Natural killer cell treated with Interleukin-12 subunit alpha and Interleukin-12 subunit beta and Interleukin-15 and Interleukin-18, amount 100 ng/mL, for 72 hours (primary cell): ENCODE data around the gene GTF2B. TPM values are rescaled to one million over a fixed set of nuclear protein-coding genes. Genes with fewer than 3 reads are reported as not detected.
"Not testable (repeated sequence)": the region's sequence is repeated elsewhere in the genome, so short reads cannot be mapped to it uniquely, and the experiment has no call there.

ENCODE experiments used
- ATAC-seq, 2 donors: fragments of 150-1000 bp; cut with Tn5 transposase in 1 of 2; sonication (Bioruptor Pico), chemical (Tn5 transposase) in 1 of 2; 2 replicates each; pipeline ENCODE4 v1.10.0; 2021
- DNase-seq: peaks from one replicate; pipeline ENCODE4 v3.0.0; 2022; ENCODE audit warnings: low spot score
- H3K27ac Mint-ChIP-seq, 2 donors: 1 replicate in 1 of 2; 2 replicates in 1 of 2; pipeline ENCODE4 v1.8.0; 2022; ENCODE audit warnings: mixed read lengths in 2 of 2, mild to moderate bottlenecking in 1 of 2, moderate library complexity in 1 of 2
- H3K27me3 Mint-ChIP-seq, 2 donors: 1 replicate in 1 of 2; 2 replicates in 1 of 2; pipeline ENCODE4 v1.8.0; 2022; ENCODE audit warnings: mixed read lengths in 2 of 2
- H3K36me3 Mint-ChIP-seq: one replicate; pipeline ENCODE4 v1.8.0; 2022; ENCODE audit warnings: mixed read lengths
- H3K4me1 Mint-ChIP-seq, 2 donors: 1 replicate in 1 of 2; 2 replicates in 1 of 2; pipeline ENCODE4 v1.8.0; 2022; ENCODE audit warnings: low read depth in 2 of 2, mixed read lengths in 2 of 2, mild to moderate bottlenecking in 1 of 2
- H3K4me3 Mint-ChIP-seq: one replicate; pipeline ENCODE4 v1.8.0; 2022; ENCODE audit warnings: mixed read lengths
- H3K9me3 Mint-ChIP-seq: 2 replicates; pipeline ENCODE4 v1.8.0; 2022; ENCODE audit warnings: mixed read lengths
- total RNA-seq, 2 donors: library from RNA; stranded (reverse); gene quantifications; one replicate each; pipeline ENCODE4 v1.2.3, GENCODE V29; 2022

Gene GTF2B
- total RNA-seq, 2 donors from 2014 or later = 31.2 to 43.1 TPM

- Mint-ChIP-seq H3K4me3 (no peak overlapping the region), H3K36me3 (peaks cover 6% of the 10 kb centered on the region), H3K4me1 (peaks cover 0 to 2% of the 10 kb centered on the region in 2 donors), H3K27ac (no peak overlapping the region), H3K27me3 (no peaks in the 10 kb centered on the region), H3K9me3 (peaks cover 5% of the 10 kb centered on the region)
- no peak for DNase-seq
- ATAC-seq = no peak
These were observed 19.0 kb upstream of the GTF2B start for GRCh38 chr1:88910401-88910800.

- Mint-ChIP-seq H3K9me3 (no peaks in the 10 kb centered on the region), H3K27me3 (peaks cover 0 to 6% of the 10 kb centered on the region in 2 donors), H3K36me3 (no peaks in the 10 kb centered on the region), H3K27ac (no peak overlapping the region), H3K4me1 (no peaks in the 10 kb centered on the region), H3K4me3 (no peak overlapping the region)
- ATAC-seq = no peak
- DNase-seq = no peak
These were observed 9.5 kb upstream of the GTF2B start for GRCh38 chr1:88900883-88901282.

- no peaks in the 10 kb centered on the region for H3K36me3 Mint-ChIP-seq
- ATAC-seq (no peak), DNase-seq (no peak)
- H3K4me1 Mint-ChIP-seq = peaks cover 3 to 5% of the 10 kb centered on the region in 2 donors
- peaks cover 0 to 6% of the 10 kb centered on the region in 2 donors for H3K27me3 Mint-ChIP-seq
- H3K9me3 Mint-ChIP-seq = no peaks in the 10 kb centered on the region
- no peak overlapping the region for H3K4me3 Mint-ChIP-seq
- H3K27ac Mint-ChIP-seq = no peak overlapping the region
These were observed 5.8 kb upstream of the GTF2B start for GRCh38 chr1:88897070-88897730.

GRCh38 chr1:88892357-88892877, 1.1 kb upstream of the GTF2B start:
- Mint-ChIP-seq H3K4me3 (peak overlapping the region; percentile 95), H3K27ac (peak overlapping the region; percentile 94 to 98), H3K36me3 (peaks cover 15% of the 10 kb centered on the region), H3K27me3 (no peaks in the 10 kb centered on the region), H3K4me1 (peaks cover 37 to 44% of the 10 kb centered on the region in 2 donors), H3K9me3 (no peaks in the 10 kb centered on the region)
- no peak for DNase-seq
- ATAC-seq = peak in 1 of 2 donors; percentile 16

- Mint-ChIP-seq H3K27me3 (no peaks in the 10 kb centered on the region), H3K36me3 (peaks cover 15% of the 10 kb centered on the region), H3K4me3 (peak overlapping the region; percentile 95), H3K27ac (peak overlapping the region; percentile 94 to 98), H3K4me1 (peaks cover 37 to 44% of the 10 kb centered on the region in 2 donors), H3K9me3 (no peaks in the 10 kb centered on the region)
- ATAC-seq (no peak), DNase-seq (no peak)
These were observed 579 bp upstream of the GTF2B start for GRCh38 chr1:88891951-88892340.

GRCh38 chr1:88890791-88891317, 513 bp downstream of the GTF2B start:
- DNase-seq = no peak
- Mint-ChIP-seq H3K27ac (peak overlapping the region; percentile 94 to 98), H3K4me1 (peaks cover 37 to 44% of the 10 kb centered on the region in 2 donors), H3K9me3 (no peaks in the 10 kb centered on the region), H3K27me3 (no peaks in the 10 kb centered on the region), H3K36me3 (peaks cover 15% of the 10 kb centered on the region), H3K4me3 (peak overlapping the region; percentile 95)
- peak; percentile 4 to 28 for ATAC-seq

- Mint-ChIP-seq H3K4me3 (peak overlapping the region; percentile 95), H3K27ac (peak overlapping the region; percentile 94 to 98), H3K27me3 (no peaks in the 10 kb centered on the region), H3K9me3 (no peaks in the 10 kb centered on the region), H3K36me3 (peaks cover 15% of the 10 kb centered on the region), H3K4me1 (peaks cover 37 to 44% of the 10 kb centered on the region in 2 donors)
- DNase-seq = no peak
- no peak for ATAC-seq
These were observed 1.2 kb downstream of the GTF2B start for GRCh38 chr1:88890131-88890530.

GRCh38 chr1:88888750-88889149, 2.6 kb downstream of the GTF2B start:
- H3K4me3 Mint-ChIP-seq = peak overlapping the region; percentile 95
- peak in 1 of 2 donors; percentile 37 for ATAC-seq
- no peaks in the 10 kb centered on the region for H3K27me3 Mint-ChIP-seq
- H3K4me1 Mint-ChIP-seq = peaks cover 37 to 45% of the 10 kb centered on the region in 2 donors
- H3K9me3 Mint-ChIP-seq = no peaks in the 10 kb centered on the region
- H3K27ac Mint-ChIP-seq = peak overlapping the region; percentile 28 to 66
- H3K36me3 Mint-ChIP-seq = peaks cover 15% of the 10 kb centered on the region
- no peak for DNase-seq

- Mint-ChIP-seq H3K4me3 (no peak overlapping the region), H3K9me3 (no peaks in the 10 kb centered on the region), H3K27me3 (no peaks in the 10 kb centered on the region), H3K36me3 (peaks cover 14% of the 10 kb centered on the region), H3K4me1 (peaks cover 27 to 53% of the 10 kb centered on the region in 2 donors), H3K27ac (no peak overlapping the region)
- no peak for ATAC-seq
- no peak for DNase-seq
These were observed 5.4 kb downstream of the GTF2B start for GRCh38 chr1:88885933-88886332.

GRCh38 chr1:88883156-88883555, 8.2 kb downstream of the GTF2B start:
- Mint-ChIP-seq H3K36me3 (no peaks in the 10 kb centered on the region), H3K4me3 (no peak overlapping the region), H3K4me1 (peaks cover 12 to 28% of the 10 kb centered on the region in 2 donors), H3K9me3 (no peaks in the 10 kb centered on the region), H3K27ac (no peak overlapping the region), H3K27me3 (no peaks in the 10 kb centered on the region)
- no peak for ATAC-seq
- DNase-seq = no peak

GRCh38 chr1:88880717-88881116, 10.7 kb downstream of the GTF2B start:
- DNase-seq, H3K27ac Mint-ChIP-seq, H3K27me3 Mint-ChIP-seq, H3K36me3 Mint-ChIP-seq, H3K9me3 Mint-ChIP-seq, ATAC-seq, H3K4me3 Mint-ChIP-seq: not testable (repeated sequence)
- H3K4me1 Mint-ChIP-seq = peaks cover 9 to 24% of the 10 kb centered on the region in 2 donors

- ATAC-seq = no peak
- Mint-ChIP-seq H3K9me3 (no peaks in the 10 kb centered on the region), H3K4me1 (peaks cover 19 to 36% of the 10 kb centered on the region in 2 donors), H3K36me3 (no peaks in the 10 kb centered on the region), H3K4me3 (no peak overlapping the region), H3K27me3 (no peaks in the 10 kb centered on the region), H3K27ac (no peak overlapping the region)
- no peak for DNase-seq
These were observed 12.6 kb downstream of the GTF2B start for GRCh38 chr1:88878731-88879130.

GRCh38 chr1:88877911-88878310, 13.5 kb downstream of the GTF2B start:
- Mint-ChIP-seq H3K36me3 (no peaks in the 10 kb centered on the region), H3K4me3 (no peak overlapping the region), H3K4me1 (peaks cover 22 to 31% of the 10 kb centered on the region in 2 donors), H3K27me3 (no peaks in the 10 kb centered on the region), H3K9me3 (no peaks in the 10 kb centered on the region), H3K27ac (no peak overlapping the region)
- DNase-seq (no peak), ATAC-seq (no peak)

GRCh38 chr1:88877382-88877825, 14.0 kb downstream of the GTF2B start:
- Mint-ChIP-seq H3K4me3 (no peak overlapping the region), H3K27ac (no peak overlapping the region), H3K36me3 (no peaks in the 10 kb centered on the region), H3K27me3 (no peaks in the 10 kb centered on the region), H3K4me1 (peaks cover 25 to 26% of the 10 kb centered on the region in 2 donors), H3K9me3 (no peaks in the 10 kb centered on the region)
- ATAC-seq = no peak
- no peak for DNase-seq
